HepG2 (cell line): ENCODE data around the gene STK32C. TPM values are rescaled to one million over a fixed set of nuclear protein-coding genes. Genes with fewer than 3 reads are reported as not detected.

Experiments
- ARNT ChIP-seq: fragments of 450-650 bp; IDR thresholded peaks from 2 replicates; pipeline ENCODE4 v1.6.1; 2017
- CC2D1A ChIP-seq: sonication (generic); formaldehyde crosslinking; IDR thresholded peaks from 2 replicates; pipeline ENCODE4 v1.8.1; 2023; ENCODE audit warnings: mild to moderate bottlenecking, missing genetic modification reagents
- CCAR2 ChIP-seq: fragments of 200-400 bp; formaldehyde crosslinking; optimal IDR thresholded peaks from 2 replicates; pipeline ENCODE3; 2018; ENCODE audit warnings: low read depth, mild to moderate bottlenecking, low read length, moderate library complexity
- ERF ChIP-seq: IDR thresholded peaks from 2 replicates; pipeline ENCODE4 v1.6.1; 2018; ENCODE audit warnings: missing biosample characterization, missing genetic modification reagents
- FIP1L1 ChIP-seq: fragments of 200-400 bp; formaldehyde crosslinking; IDR thresholded peaks from 2 replicates; pipeline ENCODE4 v1.6.1; 2018; ENCODE audit warnings: low read depth, mild to moderate bottlenecking, low read length, moderate library complexity, borderline replicate concordance; ENCODE audit not compliant: insufficient read depth
- FOXJ3 ChIP-seq: sonication (generic); formaldehyde crosslinking; IDR thresholded peaks from 2 replicates; pipeline ENCODE4 v1.4.0; 2020; ENCODE audit warnings: missing genetic modification reagents, mild to moderate bottlenecking, borderline replicate concordance
- FOXK1 ChIP-seq: sonication (generic); formaldehyde crosslinking; IDR thresholded peaks from 2 replicates; pipeline ENCODE4 v1.4.0; 2020; ENCODE audit warnings: low read depth, missing genetic modification reagents, borderline replicate concordance
- HNRNPL ChIP-seq: fragments of 200-400 bp; formaldehyde crosslinking; IDR thresholded peaks from 2 replicates; pipeline ENCODE4 v1.6.1; 2017; ENCODE audit warnings: mild to moderate bottlenecking, low read depth, low read length
- ISX ChIP-seq: sonication (generic); formaldehyde crosslinking; conservative IDR thresholded peaks from 2 replicates; pipeline ENCODE4 v1.5.0; 2020; ENCODE audit warnings: missing genetic modification reagents
- MATR3 ChIP-seq: sonication (generic); formaldehyde crosslinking; IDR thresholded peaks from 2 replicates; pipeline ENCODE4 v1.4.0; 2020; ENCODE audit warnings: missing genetic modification reagents
- MXD4 ChIP-seq: IDR thresholded peaks from 2 replicates; pipeline ENCODE4 v1.6.1; 2016; ENCODE audit warnings: mild to moderate bottlenecking, missing biosample characterization, missing genetic modification reagents
- NCOR1 ChIP-seq: fragments of 200-600 bp; sonication (generic); IDR thresholded peaks from 2 replicates; pipeline ENCODE4 v1.7.0; 2017; ENCODE audit warnings: antibody characterized with exemption, low read length, borderline replicate concordance
- NONO ChIP-seq, 2 experiments: fragments of 450-650 bp in 1 of 2; sonication (generic) in 1 of 2; formaldehyde crosslinking in 1 of 2; IDR thresholded peaks in 1 of 2; conservative IDR thresholded peaks in 1 of 2; 2 replicates each; pipeline versions ENCODE4 v1.6.1 to v1.8.0; 2017 to 2022; ENCODE audit warnings: mild to moderate bottlenecking in 1 of 2, missing genetic modification reagents in 1 of 2, moderate library complexity in 1 of 2
- SPEN ChIP-seq: sonication (generic); formaldehyde crosslinking; IDR thresholded peaks from 2 replicates; pipeline ENCODE4 v1.5.1; 2020; ENCODE audit warnings: low read depth, mild to moderate bottlenecking, missing genetic modification reagents
- ZNF547 ChIP-seq: sonication (generic); formaldehyde crosslinking; IDR thresholded peaks from 2 replicates; pipeline ENCODE4 v1.5.1; 2020; ENCODE audit warnings: mild to moderate bottlenecking, missing genetic modification reagents
- ZNF746 ChIP-seq: sonication (generic); formaldehyde crosslinking; IDR thresholded peaks from 2 replicates; pipeline ENCODE4 v1.8.0; 2022; ENCODE audit warnings: mild to moderate bottlenecking, missing genetic modification reagents
- ZNF773 ChIP-seq: sonication (generic); formaldehyde crosslinking; IDR thresholded peaks from 2 replicates; pipeline ENCODE4 v1.4.0; 2020; ENCODE audit warnings: missing genetic modification reagents, borderline replicate concordance
- ZNF790 ChIP-seq: sonication (generic); formaldehyde crosslinking; IDR thresholded peaks from 2 replicates; pipeline ENCODE4 v1.8.0; 2022; ENCODE audit warnings: missing genetic modification reagents, mild to moderate bottlenecking, borderline replicate concordance
- polyA plus RNA-seq, 8 experiments: library from polyadenylated mRNA; depleted of rRNA in 3 of 8; stranded (reverse) in 7 of 8; unstranded in 1 of 8; fragments of >200 nt; fragmentation: Illumina TruSeq in 4 of 8; extraction: Trizol in 4 of 8; gene quantifications; 2 replicates each; pipeline versions ENCODE4 v1.2.1 to v1.2.3, GENCODE V29; 2011 to 2016; ENCODE audit warnings: low read depth in 4 of 8, missing spikeins in 1 of 8, mixed read lengths in 1 of 8; ENCODE audit not compliant: insufficient read depth in 1 of 8
- total RNA-seq, 5 experiments: library from RNA; depleted of rRNA; stranded (reverse); fragments of >200 nt; fragmentation: Illumina TruSeq; extraction: Trizol; gene quantifications; 2 replicates each; pipeline ENCODE4 v1.2.3, GENCODE V29; 2016; ENCODE audit warnings: low read depth in 1 of 5
- TF ChIP-seq, protein P1 (sequence below): conservative IDR thresholded peaks from 2 replicates; pipeline ENCODE4 v1.6.1; 2018; ENCODE audit warnings: missing genetic modification reagents
- TF ChIP-seq, protein P2 (sequence below): sonication (generic); formaldehyde crosslinking; IDR thresholded peaks from 2 replicates; pipeline ENCODE4 v1.4.0; 2020; ENCODE audit warnings: mild to moderate bottlenecking, missing genetic modification reagents
- TF ChIP-seq, protein P3 (sequence below): sonication (generic); formaldehyde crosslinking; IDR thresholded peaks from 2 replicates; pipeline ENCODE4 v1.5.0; 2020; ENCODE audit warnings: missing genetic modification reagents, mild to moderate bottlenecking, borderline replicate concordance
- TF ChIP-seq, protein P4 (sequence below): sonication (generic); formaldehyde crosslinking; IDR thresholded peaks from 2 replicates; pipeline ENCODE4 v1.9.0; 2021; ENCODE audit warnings: missing genetic modification reagents, borderline replicate concordance
- TF ChIP-seq, protein P5 (sequence below): sonication (generic); formaldehyde crosslinking; IDR thresholded peaks from 2 replicates; pipeline ENCODE4 v1.4.0; 2020; ENCODE audit warnings: missing genetic modification reagents

STK32C gene
- total and polyA plus RNA-seq, 2 of the 13 experiments (the other 11 are each of a cell fraction or from before 2014, with no cell fraction given), result 10.9 to 19.4 TPM

DNA sequence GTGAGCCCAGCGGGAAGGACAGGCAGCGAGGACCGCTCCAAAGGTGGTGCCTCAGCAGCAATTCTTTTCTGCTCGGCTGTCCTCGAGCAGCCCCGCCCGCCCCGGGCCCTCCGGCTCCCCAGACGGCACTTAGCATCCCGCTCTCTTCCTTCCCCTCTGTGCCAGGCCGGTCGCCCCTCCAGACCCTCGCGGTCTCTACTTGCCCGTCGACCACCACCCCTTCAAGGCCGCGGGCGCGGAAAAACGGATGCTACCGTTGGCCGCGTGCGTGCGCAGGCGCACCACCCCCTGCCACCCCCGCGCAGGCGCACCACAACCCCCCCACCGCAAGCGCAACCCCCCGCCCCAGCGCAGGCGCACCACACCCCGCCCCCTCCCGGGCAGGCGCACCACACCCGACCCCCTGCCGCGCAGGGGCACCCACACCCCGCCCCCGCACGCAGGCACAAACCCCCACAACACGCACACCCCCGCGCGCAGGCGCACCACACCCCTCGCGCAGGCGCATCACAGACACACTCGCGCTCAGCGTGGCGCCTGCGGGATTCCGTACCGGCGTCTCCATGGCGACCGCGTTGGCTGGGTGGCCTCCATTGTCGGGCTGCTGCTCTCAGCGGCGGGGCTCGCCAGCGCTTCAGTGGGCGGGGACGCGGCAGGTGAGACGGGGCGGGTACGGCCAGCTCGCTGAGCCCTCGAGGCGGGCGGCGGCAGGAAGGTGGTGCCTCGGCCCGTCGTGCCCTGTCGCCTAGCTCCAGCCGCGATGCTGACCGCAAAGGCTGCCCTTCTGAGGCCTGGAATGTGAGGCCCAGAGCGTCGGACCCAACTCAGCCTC is 24.1 kb upstream of the STK32C start, which contains the start of gene LRRC27 (continued):
- TF ChIP-seq ZNF746 (peak; percentile 61; the same call in 1 of the 2 replicates), FOXK1 (CRISPR knock-in tag) (peak; percentile 82), ZNF547 (peak; percentile 32; the same call in 1 of the 2 replicates), NONO (IDR thresholded peaks at IDR 0.05) (no peak), NONO (CRISPR knock-in tag; conservative IDR thresholded peaks at IDR 0.05) (peak; percentile 88), ERF (CRISPR knock-in tag) (peak; percentile 65; the same call in 1 of the 2 replicates), FIP1L1 (no peak), NCOR1 (no peak), FOXJ3 (no peak), HNRNPL (no peak), ARNT (no peak), ZNF790 (no peak; the same call in 1 of the 2 replicates), ZNF773 (CRISPR knock-in tag) (no peak), MXD4 (CRISPR knock-in tag) (peak; percentile 71; the same call in 1 of the 2 replicates), ISX (CRISPR knock-in tag) (no peak), SPEN (CRISPR knock-in tag) (peak; percentile 70; the same call in 1 of the 2 replicates), CCAR2 (no peak), MATR3 (CRISPR knock-in tag) (no peak), CC2D1A (CRISPR knock-in tag) (no peak)
- TF ChIP-seq, protein P1, sequence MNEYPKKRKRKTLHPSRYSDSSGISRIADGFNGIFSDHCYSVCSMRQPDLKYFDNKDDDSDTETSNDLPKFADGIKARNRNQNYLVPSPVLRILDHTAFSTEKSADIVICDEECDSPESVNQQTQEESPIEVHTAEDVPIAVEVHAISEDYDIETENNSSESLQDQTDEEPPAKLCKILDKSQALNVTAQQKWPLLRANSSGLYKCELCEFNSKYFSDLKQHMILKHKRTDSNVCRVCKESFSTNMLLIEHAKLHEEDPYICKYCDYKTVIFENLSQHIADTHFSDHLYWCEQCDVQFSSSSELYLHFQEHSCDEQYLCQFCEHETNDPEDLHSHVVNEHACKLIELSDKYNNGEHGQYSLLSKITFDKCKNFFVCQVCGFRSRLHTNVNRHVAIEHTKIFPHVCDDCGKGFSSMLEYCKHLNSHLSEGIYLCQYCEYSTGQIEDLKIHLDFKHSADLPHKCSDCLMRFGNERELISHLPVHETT, result no peak
- TF ChIP-seq, protein P2, sequence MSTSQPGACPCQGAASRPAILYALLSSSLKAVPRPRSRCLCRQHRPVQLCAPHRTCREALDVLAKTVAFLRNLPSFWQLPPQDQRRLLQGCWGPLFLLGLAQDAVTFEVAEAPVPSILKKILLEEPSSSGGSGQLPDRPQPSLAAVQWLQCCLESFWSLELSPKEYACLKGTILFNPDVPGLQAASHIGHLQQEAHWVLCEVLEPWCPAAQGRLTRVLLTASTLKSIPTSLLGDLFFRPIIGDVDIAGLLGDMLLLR (CRISPR knock-in tag), result peak; percentile 87
- TF ChIP-seq, protein P3, sequence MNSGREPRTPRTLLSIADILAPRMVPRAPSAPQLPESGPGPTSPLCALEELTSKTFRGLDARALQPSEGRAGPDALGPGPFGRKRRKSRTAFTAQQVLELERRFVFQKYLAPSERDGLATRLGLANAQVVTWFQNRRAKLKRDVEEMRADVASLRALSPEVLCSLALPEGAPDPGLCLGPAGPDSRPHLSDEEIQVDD (CRISPR knock-in tag), result peak; percentile 18; the same call in 1 of the 2 replicates
- TF ChIP-seq, protein P4, sequence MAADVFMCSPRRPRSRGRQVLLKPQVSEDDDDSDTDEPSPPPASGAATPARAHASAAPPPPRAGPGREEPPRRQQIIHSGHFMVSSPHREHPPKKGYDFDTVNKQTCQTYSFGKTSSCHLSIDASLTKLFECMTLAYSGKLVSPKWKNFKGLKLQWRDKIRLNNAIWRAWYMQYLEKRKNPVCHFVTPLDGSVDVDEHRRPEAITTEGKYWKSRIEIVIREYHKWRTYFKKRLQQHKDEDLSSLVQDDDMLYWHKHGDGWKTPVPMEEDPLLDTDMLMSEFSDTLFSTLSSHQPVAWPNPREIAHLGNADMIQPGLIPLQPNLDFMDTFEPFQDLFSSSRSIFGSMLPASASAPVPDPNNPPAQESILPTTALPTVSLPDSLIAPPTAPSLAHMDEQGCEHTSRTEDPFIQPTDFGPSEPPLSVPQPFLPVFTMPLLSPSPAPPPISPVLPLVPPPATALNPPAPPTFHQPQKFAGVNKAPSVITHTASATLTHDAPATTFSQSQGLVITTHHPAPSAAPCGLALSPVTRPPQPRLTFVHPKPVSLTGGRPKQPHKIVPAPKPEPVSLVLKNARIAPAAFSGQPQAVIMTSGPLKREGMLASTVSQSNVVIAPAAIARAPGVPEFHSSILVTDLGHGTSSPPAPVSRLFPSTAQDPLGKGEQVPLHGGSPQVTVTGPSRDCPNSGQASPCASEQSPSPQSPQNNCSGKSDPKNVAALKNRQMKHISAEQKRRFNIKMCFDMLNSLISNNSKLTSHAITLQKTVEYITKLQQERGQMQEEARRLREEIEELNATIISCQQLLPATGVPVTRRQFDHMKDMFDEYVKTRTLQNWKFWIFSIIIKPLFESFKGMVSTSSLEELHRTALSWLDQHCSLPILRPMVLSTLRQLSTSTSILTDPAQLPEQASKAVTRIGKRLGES (CRISPR knock-in tag), result no peak
- TF ChIP-seq, protein P5, sequence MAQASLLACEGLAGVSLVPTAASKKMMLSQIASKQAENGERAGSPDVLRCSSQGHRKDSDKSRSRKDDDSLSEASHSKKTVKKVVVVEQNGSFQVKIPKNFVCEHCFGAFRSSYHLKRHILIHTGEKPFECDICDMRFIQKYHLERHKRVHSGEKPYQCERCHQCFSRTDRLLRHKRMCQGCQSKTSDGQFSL, result no peak
